ENCODE measurements around the gene CNTN4.

- no peak for TF ChIP-seq EZH2phosphoT487 (IDR thresholded peaks at IDR 0.05)
- no peak for TF ChIP-seq CTCF (IDR thresholded peaks at IDR 0.05)
Observed at GRCh38 chr3:2680236-2680635, 581.6 kb downstream of the CNTN4 start.
